Activated CD4-positive, alpha-beta T cell treated with anti-CD3 and anti-CD28 coated beads for 1 hour (primary cell): ENCODE data around the gene RNF123.

ENCODE experiments used
- DNase-seq: peaks from one replicate; pipeline ENCODE4 v3.0.0-alpha.2; 2020

RNF123 gene

DNA sequence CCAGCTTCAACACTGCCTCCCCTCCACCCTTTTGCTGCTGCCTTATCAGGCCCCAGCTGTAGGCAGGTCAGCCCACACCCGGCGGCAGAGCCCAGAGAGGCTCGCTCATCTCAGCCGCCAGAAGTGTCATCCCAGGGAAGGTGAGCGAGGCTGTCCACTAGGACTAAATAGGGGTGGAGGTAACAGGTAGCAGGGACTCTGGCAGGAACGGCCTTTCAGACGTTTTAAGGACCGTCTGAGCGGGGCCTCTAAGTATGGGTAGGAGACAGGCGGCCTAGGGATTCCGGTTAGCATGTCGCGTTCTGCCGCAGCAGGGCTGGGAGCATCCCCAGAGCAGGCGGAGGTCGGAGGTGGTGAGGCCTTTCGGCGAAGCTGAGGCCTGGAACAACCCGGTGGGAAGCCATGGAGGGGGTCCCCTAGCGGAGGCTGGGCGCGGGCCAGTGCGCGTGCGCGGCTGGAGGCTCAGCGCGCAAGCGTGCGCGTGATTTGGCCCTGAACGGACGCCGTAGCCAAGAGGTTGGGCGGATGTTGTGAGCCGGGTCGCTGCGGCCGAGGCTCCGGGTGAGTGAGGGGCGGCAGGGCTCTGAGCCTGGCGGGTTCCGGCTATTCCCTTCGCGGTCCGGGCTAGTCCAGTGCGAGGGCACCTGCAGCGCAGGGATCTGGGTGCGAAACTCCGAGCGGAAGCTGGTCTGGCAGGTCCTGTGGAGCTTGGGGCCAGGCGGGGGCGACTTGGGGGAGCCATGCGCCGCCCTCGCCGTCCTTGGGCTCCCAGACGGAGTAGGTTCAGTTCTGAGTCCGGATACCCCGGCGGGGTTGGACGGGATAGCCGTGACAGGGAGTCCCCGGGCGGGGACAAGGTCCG is at the start of gene RNF123, which contains the start of gene MST1:
Gene RNF123, plus strand, starts transcription at position 512 of the 862 bp plus-strand sequence. CDS start 1,609 bp downstream, outside the sequence.
Gene MST1, minus strand, starts transcription at position 429 of the 862 bp plus-strand sequence. CDS start 783 bp downstream, outside the sequence.
- DNase-seq, result peak; percentile 88

DNA sequence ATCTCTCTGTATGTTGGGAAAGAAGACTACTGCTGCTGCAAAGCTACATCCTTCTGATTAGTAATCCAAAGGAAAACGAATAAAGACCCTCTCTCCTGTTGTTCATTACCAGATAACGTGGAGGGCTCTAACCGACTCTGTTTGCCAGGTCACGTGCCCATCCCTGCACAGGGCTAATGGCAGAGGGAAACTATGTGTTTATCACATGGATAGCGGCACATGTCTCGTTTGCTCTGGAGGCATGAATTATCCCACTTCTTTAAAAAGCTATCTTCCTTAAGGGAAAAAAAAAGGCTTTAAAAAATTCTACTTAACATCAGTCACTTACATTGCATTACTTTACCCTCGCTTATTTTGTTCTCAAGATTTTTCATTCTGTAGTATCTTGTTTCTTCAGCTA is 48.1 kb upstream of the RNF123 start:
- DNase-seq, result no peak

DNA sequence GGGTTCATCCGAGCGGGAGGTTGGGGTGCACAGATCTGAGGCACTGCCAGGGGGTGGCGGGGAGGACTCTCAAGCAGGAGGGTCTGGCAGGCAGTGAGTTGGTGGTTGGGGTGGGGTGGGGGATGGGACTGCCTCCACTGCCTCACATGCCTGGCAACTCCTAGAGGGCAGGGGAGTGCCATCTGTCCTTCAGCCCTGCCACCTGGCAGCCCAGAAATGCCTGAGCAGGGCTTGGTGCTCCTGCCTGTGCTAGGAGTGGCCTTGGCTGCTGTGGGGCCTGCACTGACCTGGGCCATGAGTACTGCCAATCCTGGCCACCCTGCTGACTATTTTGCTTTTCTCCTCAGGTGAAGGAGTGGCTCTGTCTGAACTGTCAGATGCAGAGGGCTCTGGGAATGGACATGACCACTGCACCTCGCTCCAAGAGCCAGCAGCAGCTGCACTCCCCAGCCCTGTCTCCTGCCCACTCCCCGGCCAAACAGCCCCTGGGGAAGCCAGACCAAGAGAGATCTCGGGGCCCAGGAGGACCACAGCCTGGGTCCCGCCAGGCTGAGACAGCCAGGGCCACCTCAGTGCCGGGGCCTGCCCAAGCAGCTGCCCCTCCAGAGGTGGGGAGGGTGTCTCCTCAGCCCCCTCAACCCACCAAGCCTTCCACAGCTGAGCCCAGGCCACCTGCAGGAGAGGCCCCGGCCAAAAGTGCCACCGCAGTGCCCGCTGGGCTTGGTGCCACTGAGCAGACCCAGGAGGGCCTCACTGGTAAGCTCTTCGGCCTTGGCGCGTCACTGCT is 47.2 kb upstream of the RNF123 start:
- DNase-seq, result no peak

DNA sequence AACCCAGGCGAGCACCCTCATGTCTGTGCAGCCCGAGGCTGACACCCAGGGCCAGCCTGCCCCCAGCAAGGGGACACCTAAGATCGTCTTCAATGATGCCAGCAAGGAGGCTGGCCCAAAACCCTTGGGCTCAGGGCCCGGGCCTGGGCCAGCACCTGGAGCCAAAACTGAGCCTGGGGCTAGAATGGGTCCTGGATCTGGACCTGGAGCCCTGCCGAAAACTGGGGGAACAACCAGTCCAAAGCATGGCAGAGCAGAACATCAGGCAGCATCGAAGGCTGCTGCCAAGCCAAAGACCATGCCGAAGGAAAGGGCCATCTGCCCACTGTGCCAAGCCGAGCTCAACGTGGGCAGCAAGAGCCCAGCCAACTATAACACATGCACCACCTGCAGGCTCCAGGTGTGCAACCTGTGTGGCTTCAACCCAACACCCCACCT is 46.6 kb upstream of the RNF123 start:
- no peak for DNase-seq

GRCh38 chr3:49644684-49645083 is 44.7 kb upstream of the RNF123 start:
- no peak for DNase-seq

DNA sequence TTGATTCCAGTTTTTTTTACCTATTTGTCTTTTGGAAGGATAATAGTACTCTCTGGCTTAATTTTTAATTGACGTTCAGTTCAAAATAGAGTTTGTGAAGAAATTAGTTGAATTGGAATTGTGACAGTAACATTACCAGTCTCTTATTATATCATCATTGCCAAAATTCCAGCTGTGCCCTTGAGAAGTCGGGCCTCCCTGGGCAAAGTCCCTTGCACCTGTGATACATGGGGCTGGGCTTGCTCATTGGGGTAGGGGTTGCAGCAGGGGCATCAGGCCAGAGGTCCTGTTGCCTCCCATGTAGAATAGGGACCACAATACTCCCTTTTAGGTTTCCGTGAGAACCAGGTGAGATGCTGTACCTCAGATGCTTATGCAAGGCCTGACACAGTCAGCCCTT is 43.1 kb upstream of the RNF123 start:
- DNase-seq, result no peak

DNA sequence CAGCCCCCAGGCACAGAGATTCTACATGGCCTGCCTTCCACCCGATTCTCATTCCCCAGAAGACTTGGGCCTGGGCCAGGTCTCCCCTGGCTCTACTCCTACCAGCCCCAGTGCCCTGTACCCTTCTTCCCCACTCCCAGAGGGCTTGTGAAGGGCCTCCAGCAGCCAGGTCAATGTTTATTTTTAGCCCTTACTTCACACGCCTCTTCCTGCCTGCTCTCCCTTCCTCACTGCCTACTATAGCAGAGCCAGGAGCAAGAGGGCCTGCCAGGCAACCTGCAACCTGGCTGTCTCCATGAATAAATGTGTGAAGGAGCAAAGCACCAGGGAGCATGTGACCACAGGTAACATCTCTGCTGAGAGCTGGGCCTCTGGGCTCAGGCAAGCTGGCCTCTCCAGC is 41.6 kb upstream of the RNF123 start:
- DNase-seq, result no peak

DNA sequence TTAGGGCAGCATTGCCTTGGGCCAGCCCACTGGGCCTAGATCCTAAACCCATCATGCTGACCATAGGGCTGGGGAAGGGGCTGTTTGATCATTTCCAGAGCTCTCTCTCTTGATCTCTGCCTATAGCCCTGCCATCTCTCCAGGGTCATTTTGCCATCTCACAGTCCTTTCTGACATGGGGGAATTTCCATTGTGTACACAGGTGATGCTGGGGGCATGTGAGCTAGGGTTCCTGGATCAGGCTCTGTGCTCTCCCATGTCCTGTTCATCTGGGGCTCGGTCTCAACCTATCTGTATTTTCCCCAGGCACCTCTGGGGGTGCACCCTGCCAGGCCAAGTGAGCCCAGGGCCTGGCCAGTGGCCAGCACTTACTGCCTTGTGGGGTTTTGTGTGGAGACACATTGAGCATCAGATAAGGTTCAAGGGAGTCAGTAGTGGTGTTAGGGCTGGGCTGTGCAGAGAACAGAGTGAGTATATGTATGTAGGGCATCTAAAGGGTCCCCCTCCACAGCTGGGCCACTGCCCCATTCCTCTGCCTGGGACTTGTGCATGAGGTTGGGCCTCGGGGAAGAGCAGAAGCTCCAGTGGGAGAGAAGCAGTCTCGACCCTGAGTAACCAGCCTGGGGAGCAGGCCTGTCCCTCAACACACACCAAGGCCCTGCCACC is 40.9 kb upstream of the RNF123 start:
- no peak for DNase-seq

DNA sequence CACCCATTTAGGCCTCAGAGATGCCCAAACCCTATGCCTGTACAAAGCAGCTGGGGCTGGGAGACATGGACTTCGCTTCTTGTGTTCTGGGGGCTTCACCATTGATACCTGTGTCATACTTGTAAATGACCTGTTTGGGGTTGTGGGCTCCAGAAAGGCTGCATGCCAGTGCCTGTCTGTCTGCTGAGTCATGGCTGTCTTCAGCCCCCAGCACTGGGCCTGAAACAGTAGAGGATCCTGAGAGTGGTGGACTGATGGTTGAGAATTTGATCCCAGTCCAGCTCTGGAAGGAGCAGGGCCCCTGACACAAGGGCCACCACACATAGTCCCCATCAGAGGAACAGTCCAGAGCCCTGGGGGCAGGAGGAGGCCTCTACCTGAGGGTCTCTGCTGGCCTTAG is 39.8 kb upstream of the RNF123 start:
- DNase-seq, result no peak

GRCh38 chr3:49650177-49650576 is 39.2 kb upstream of the RNF123 start:
- DNase-seq, result no peak

DNA sequence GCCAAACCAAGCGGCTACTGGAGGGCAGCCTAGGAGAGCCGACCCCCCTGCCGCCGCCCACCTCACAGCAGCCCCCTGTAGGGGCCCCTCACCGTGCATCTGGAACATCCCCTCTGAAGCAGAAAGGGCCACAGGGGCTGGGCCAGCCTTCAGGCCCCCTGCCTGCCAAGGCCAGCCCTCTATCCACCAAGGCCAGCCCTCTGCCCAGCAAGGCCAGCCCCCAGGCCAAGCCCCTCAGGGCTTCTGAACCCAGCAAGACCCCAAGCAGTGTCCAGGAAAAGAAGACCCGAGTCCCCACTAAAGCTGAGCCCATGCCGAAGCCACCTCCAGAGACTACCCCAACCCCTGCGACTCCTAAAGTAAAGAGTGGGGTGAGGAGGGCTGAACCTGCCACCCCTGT is 38.7 kb upstream of the RNF123 start:
- no peak for DNase-seq

DNA sequence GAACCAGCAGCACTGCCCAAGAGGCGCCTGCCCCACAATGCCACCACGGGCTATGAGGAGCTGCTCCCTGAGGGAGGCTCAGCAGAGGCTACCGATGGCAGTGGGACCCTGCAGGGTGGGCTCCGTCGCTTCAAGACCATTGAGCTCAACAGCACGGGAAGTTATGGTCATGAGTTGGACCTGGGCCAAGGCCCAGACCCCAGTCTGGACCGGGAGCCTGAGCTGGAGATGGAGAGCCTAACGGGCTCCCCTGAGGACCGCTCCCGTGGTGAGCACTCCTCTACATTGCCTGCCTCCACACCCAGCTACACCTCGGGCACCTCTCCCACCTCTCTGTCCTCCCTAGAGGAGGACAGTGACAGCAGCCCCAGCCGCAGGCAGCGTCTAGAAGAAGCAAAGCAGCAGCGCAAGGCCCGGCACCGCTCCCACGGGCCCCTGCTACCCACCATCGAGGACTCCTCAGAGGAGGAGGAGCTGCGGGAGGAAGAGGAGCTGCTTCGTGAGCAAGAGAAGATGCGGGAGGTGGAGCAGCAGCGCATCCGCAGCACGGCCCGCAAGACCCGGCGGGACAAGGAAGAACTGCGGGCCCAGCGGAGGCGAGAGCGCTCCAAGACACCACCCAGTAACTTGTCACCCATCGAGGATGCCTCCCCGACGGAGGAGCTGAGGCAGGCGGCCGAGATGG is 37.0 kb upstream of the RNF123 start:
- no peak for DNase-seq

GRCh38 chr3:49652903-49653415 is 36.4 kb upstream of the RNF123 start:
- no peak for DNase-seq

GRCh38 chr3:49653621-49654020 is 35.7 kb upstream of the RNF123 start:
- DNase-seq, result no peak

DNA sequence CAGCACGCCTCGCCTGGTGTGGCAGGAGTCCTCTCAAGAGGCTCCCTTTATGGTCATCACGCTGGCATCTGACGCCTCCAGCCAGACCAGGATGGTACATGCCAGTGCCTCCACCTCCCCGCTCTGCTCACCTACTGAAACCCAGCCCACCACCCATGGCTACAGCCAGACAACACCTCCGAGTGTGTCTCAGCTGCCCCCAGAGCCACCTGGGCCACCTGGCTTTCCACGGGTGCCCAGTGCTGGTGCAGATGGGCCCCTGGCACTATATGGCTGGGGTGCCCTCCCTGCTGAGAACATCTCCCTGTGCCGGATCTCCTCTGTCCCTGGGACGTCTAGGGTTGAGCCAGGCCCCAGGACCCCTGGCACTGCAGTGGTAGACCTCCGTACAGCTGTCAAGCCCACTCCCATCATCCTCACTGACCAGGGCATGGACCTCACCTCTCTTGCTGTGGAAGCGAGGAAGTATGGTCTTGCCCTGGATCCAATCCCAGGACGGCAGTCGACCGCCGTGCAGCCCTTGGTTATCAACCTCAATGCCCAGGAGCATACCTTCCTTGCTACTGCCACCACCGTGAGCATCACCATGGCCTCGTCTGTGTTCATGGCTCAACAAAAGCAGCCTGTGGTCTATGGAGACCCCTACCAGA is 35.1 kb upstream of the RNF123 start:
- DNase-seq, result no peak

DNA sequence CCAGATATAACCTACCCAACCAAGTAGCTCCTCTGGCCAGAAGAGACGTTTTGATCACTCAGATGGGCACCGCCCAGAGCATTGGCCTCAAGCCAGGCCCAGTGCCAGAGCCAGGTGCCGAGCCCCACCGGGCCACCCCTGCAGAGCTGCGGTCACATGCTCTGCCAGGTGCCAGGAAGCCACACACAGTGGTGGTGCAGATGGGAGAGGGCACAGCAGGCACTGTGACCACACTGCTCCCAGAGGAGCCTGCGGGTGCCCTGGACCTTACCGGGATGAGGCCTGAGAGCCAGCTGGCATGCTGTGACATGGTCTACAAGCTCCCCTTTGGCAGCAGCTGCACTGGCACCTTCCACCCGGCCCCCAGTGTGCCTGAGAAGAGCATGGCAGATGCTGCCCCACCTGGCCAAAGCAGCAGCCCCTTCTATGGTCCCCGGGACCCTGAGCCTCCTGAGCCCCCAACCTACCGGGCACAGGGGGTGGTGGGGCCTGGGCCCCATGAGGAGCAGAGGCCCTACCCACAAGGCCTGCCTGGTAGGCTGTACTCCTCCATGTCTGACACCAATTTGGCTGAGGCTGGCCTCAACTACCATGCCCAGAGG is 34.3 kb upstream of the RNF123 start:
- DNase-seq, result no peak

DNA sequence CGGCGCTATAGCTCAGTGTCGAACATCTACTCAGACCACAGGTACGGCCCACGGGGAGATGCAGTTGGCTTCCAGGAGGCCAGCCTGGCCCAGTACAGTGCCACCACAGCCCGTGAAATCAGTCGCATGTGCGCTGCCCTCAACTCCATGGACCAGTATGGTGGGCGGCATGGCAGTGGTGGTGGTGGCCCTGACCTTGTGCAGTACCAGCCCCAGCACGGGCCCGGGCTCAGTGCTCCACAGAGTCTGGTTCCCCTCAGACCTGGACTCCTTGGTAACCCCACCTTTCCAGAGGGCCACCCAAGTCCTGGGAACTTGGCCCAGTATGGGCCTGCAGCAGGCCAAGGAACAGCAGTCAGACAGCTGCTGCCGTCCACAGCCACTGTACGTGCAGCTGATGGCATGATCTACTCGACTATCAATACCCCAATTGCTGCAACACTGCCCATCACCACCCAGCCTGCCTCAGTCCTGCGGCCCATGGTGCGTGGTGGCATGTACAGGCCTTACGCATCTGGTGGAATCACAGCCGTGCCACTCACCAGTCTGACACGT is 33.5 kb upstream of the RNF123 start:
- no peak for DNase-seq

- DNase-seq, result no peak
Measured at GRCh38 chr3:49656541-49657112, 32.7 kb upstream of the RNF123 start.

- DNase-seq, result no peak
Measured at GRCh38 chr3:49657208-49657915, 32.0 kb upstream of the RNF123 start.

DNA sequence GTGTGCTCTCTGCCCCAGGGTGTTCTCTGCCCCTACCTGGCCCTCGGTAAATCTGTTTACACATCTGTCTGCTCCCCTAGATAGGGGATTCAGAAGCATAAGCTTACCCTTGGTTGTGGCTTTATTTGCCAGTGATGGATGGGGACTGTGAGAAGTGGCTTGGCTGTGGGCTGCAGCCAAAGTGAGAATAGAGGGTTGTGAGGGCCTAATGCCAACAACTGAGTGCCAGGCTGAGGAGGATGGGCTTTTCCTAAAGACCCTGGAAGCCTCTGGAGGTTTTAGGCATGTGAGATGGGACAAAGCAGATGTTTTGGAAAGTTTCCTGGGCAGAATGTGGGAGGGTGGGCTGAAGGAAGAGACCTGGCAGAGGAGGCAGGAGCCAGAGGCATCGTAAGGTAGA is 30.6 kb upstream of the RNF123 start:
- DNase-seq, result no peak
